SK-N-SH (cell line): Measurements from ENCODE around the gene CEACAM1. TPM values are rescaled to one million over a fixed set of nuclear protein-coding genes. Genes with fewer than 3 reads are reported as not detected.
"Not testable (repeated sequence)": the region's sequence is repeated elsewhere in the genome, so short reads cannot be mapped to it uniquely, and the experiment has no call there.

ENCODE experiments used
- CTCF ChIA-PET: fragments of 300-600, 350-600 bp; formaldehyde crosslinking; extraction: SDS; loops from one replicate; lab custom pipeline; 2021; lab: Yijun Ruan, JAX
- POLR2A ChIA-PET: fragments of 350-600 bp; sonication (Branson Sonifier 250); formaldehyde crosslinking; extraction: SDS; loops from one replicate; lab custom pipeline; 2020; ENCODE audit warnings: antibody characterized with exemption, inconsistent platforms; lab: Yijun Ruan, JAX
- DNase-seq: peaks from one replicate; pipeline ENCODE4 v3.0.0; 2012
- H2AFZ ChIP-seq: fragments of 200-600 bp; sonication (generic); 2 replicates; pipeline ENCODE4 v1.8.1; 2016; ENCODE audit warnings: antibody characterized with exemption, mild to moderate bottlenecking, low read depth
- H3F3A ChIP-seq: fragments of 200-600 bp; sonication (generic); replicated peaks from 2 replicates; pipeline ENCODE3; 2016; ENCODE audit warnings: antibody characterized with exemption, mild to moderate bottlenecking; ENCODE audit not compliant: insufficient read depth
- H3K27ac ChIP-seq, 2 experiments: fragments of 200-500 bp in 1 of 2; fragments of 200-600 bp in 1 of 2; sonication (Bioruptor generic) in 1 of 2; sonication (generic), shearing (Covaris generic) in 1 of 2; 2 replicates each; pipeline versions ENCODE4 v1.5.1 to v1.6.1; 2014 to 2016; ENCODE audit warnings: low read depth in 2 of 2, inconsistent platforms in 1 of 2, low read length in 1 of 2, mild to moderate bottlenecking in 1 of 2, mixed read lengths in 1 of 2
- H3K27me3 ChIP-seq: fragments of 200-600 bp; sonication (generic), shearing (Covaris generic); 2 replicates; pipeline ENCODE4 v1.6.1; 2016; ENCODE audit warnings: mixed run types; ENCODE audit not compliant: insufficient read depth
- H3K36me3 ChIP-seq, 2 experiments: fragments of 200-500 bp in 1 of 2; fragments of 200-600 bp in 1 of 2; sonication (Bioruptor generic) in 1 of 2; sonication (generic) in 1 of 2; replicated peaks in 1 of 2; 2 replicates each; pipeline versions ENCODE3 to v1.5.1; 2014 to 2016; ENCODE audit warnings: low read length in 1 of 2, mild to moderate bottlenecking in 1 of 2; ENCODE audit not compliant: insufficient read depth in 2 of 2, control insufficient read depth in 1 of 2
- H3K4me1 ChIP-seq, 2 experiments: fragments of 200-500 bp in 1 of 2; fragments of 200-600 bp in 1 of 2; sonication (Bioruptor generic) in 1 of 2; sonication (generic), shearing (Covaris generic) in 1 of 2; 2 replicates each; pipeline versions ENCODE4 v1.5.1 to v1.6.1; 2014 to 2016; ENCODE audit warnings: low read depth in 1 of 2, low read length in 1 of 2, mixed run types in 1 of 2; ENCODE audit not compliant: insufficient read depth in 2 of 2, control insufficient read depth in 1 of 2
- H3K4me2 ChIP-seq: fragments of 200-600 bp; sonication (generic), shearing (Covaris generic); 2 replicates; pipeline ENCODE4 v1.6.1; 2017; ENCODE audit warnings: mixed run types
- H3K4me3 ChIP-seq, 2 experiments: fragments of 200-500 bp in 1 of 2; fragments of 200-600 bp in 1 of 2; sonication (Bioruptor generic) in 1 of 2; sonication (generic), shearing (Covaris generic) in 1 of 2; 2 replicates each; pipeline versions ENCODE4 v1.5.1 to v1.8.1; 2014 to 2016; ENCODE audit warnings: low read depth in 2 of 2, inconsistent platforms in 1 of 2, low read length in 1 of 2, mild to moderate bottlenecking in 1 of 2, mixed read lengths in 1 of 2, moderate library complexity in 1 of 2
- H3K79me2 ChIP-seq: fragments of 200-600 bp; sonication (generic); 2 replicates; pipeline ENCODE4 v1.8.1; 2017; ENCODE audit warnings: mild to moderate bottlenecking; ENCODE audit not compliant: insufficient read depth
- H3K9ac ChIP-seq: fragments of 200-600 bp; sonication (generic); 2 replicates; pipeline ENCODE4 v1.6.1; 2017; ENCODE audit warnings: mixed run types
- H3K9me2 ChIP-seq: fragments of 200-600 bp; sonication (generic); 2 replicates; pipeline ENCODE4 v1.6.1; 2017; ENCODE audit warnings: mixed run types
- H3K9me3 ChIP-seq: fragments of 200-600 bp; sonication (generic); 2 replicates; pipeline ENCODE4 v1.6.1; 2017; ENCODE audit warnings: mixed run types, mild to moderate bottlenecking, moderate library complexity
- H4K20me1 ChIP-seq: fragments of 200-600 bp; sonication (generic); 2 replicates; pipeline ENCODE4 v1.6.1; 2017; ENCODE audit warnings: mild to moderate bottlenecking, mixed run types; ENCODE audit not compliant: insufficient read depth
- CTCF ChIP-seq: fragments of 200-600 bp; sonication (generic); IDR thresholded peaks from 2 replicates; pipeline ENCODE4 v1.6.1; 2017; ENCODE audit warnings: antibody characterized with exemption, mild to moderate bottlenecking, moderate library complexity
- ELF1 ChIP-seq: IDR thresholded peaks from 2 replicates; pipeline ENCODE4 v1.4.0; 2012
- FOSL2 ChIP-seq: IDR thresholded peaks from 2 replicates; pipeline ENCODE4 v1.4.0; 2012; ENCODE audit warnings: low read depth, mild to moderate bottlenecking, moderate library complexity, borderline replicate concordance
- MXI1 ChIP-seq: IDR thresholded peaks from 2 replicates; pipeline ENCODE4 v1.6.1; 2012; ENCODE audit warnings: mild to moderate bottlenecking, low read depth, low read length, improper control_type of control experiment
- NFIC ChIP-seq: IDR thresholded peaks from 2 replicates; pipeline ENCODE4 v1.4.0; 2012; ENCODE audit warnings: borderline replicate concordance
- NRF1 ChIP-seq: IDR thresholded peaks from 2 replicates; pipeline ENCODE4 v1.6.1; 2012; ENCODE audit warnings: low read depth, mild to moderate bottlenecking, low read length
- PBX3 ChIP-seq: IDR thresholded peaks from 2 replicates; pipeline ENCODE4; 2012
- RAD21 ChIP-seq: IDR thresholded peaks from 2 replicates; pipeline ENCODE4 v1.6.1; 2012; ENCODE audit warnings: mild to moderate bottlenecking, low read length
- REST ChIP-seq: IDR thresholded peaks from 2 replicates; pipeline ENCODE4 v1.6.1; 2012; ENCODE audit warnings: mild to moderate bottlenecking, low read depth, low read length, moderate library complexity
- SMC3 ChIP-seq: IDR thresholded peaks from 2 replicates; pipeline ENCODE4 v1.6.1; 2012; ENCODE audit warnings: low read depth, low read length, improper control_type of control experiment
- TAF1 ChIP-seq: IDR thresholded peaks from 2 replicates; pipeline ENCODE4 v1.6.1; 2012; ENCODE audit warnings: low read depth, mild to moderate bottlenecking, low read length, moderate library complexity, borderline replicate concordance
- TCF12 ChIP-seq: IDR thresholded peaks from 2 replicates; pipeline ENCODE4 v1.4.0; 2012
- TEAD4 ChIP-seq: IDR thresholded peaks from 2 replicates; pipeline ENCODE4 v1.4.0; 2012; ENCODE audit warnings: mild to moderate bottlenecking, borderline replicate concordance; ENCODE audit not compliant: insufficient read depth
- USF1 ChIP-seq: IDR thresholded peaks from 2 replicates; pipeline ENCODE4 v1.4.0; 2012; ENCODE audit warnings: low read depth, borderline replicate concordance
- ZBTB33 ChIP-seq: IDR thresholded peaks from 2 replicates; pipeline ENCODE4 v1.4.0; 2012; ENCODE audit warnings: low read depth, borderline replicate concordance
- WGBS: methylation state at CpG from one replicate; pipeline ENCODE4 v1.1.6; 2017; ENCODE audit warnings: low lambda C conversion rate; 5-methylcytosine and 5-hydroxymethylcytosine counted together
- polyA plus RNA-seq, 3 experiments: library from polyadenylated mRNA; depleted of rRNA; stranded (reverse); fragments of >200 nt; gene quantifications; 2 replicates each; pipeline ENCODE4 v1.2.3, GENCODE V29; 2012

Gene CEACAM1
- polyA plus RNA-seq, 1 of the 3 experiments (the other 2 are of a cell fraction) = 0.53 TPM

GRCh38 chr19:42524250-42524649, 4.0 kb downstream of the CEACAM1 start:
- Histone ChIP-seq H3K27me3 (no peaks in the 10 kb centered on the region), H3K79me2 (no peaks in the 10 kb centered on the region), H4K20me1 (no peaks in the 10 kb centered on the region)
- TF ChIP-seq NFIC (no peak), ELF1 (no peak), MXI1 (no peak), FOSL2 (no peak), SMC3 (no peak), USF1 (no peak), TEAD4 (no peak), TAF1 (no peak), CTCF (no peak), RAD21 (no peak), ZBTB33 (no peak), TCF12 (no peak), REST (no peak), NRF1 (no peak), PBX3 (no peak)
- TF ChIP-seq, all 33 proteins: peak for 0
- H2AFZ ChIP-seq = no peak overlapping the region
- H3K9ac ChIP-seq = no peak overlapping the region
- CTCF ChIA-PET = interaction anchor here (2.0 kb wide), 1 partner anchor 74 kb away, joined by 6 read pairs; no protein-coding TSS in a partner anchor
- no peak overlapping the region for H3K4me2 ChIP-seq
- no peaks in the 10 kb centered on the region for H3K36me3 ChIP-seq
- H3K27ac ChIP-seq = no peak overlapping the region
- no peaks in the 10 kb centered on the region for H3F3A ChIP-seq
- no peaks in the 10 kb centered on the region for H3K9me3 ChIP-seq
- DNase-seq = no peak
- H3K9me2 ChIP-seq = no peaks in the 10 kb centered on the region
- no peaks in the 10 kb centered on the region; a peak in 1 of 4 replicates for H3K4me1 ChIP-seq
- 60% methylated on average over 5 of the region's 5 CpGs for WGBS
- no peak overlapping the region for H3K4me3 ChIP-seq
- POLR2A ChIA-PET = no interaction called here

- H3K36me3 ChIP-seq, POLR2A ChIA-PET, H3K79me2 ChIP-seq, H3K27ac ChIP-seq, H3K27me3 ChIP-seq, CTCF ChIA-PET, H3K4me1 ChIP-seq, H3K4me2 ChIP-seq, H3K9me2 ChIP-seq, H3K4me3 ChIP-seq, H2AFZ ChIP-seq, H3K9ac ChIP-seq, H3F3A ChIP-seq, H3K9me3 ChIP-seq, H4K20me1 ChIP-seq, DNase-seq: not testable (repeated sequence)
- 64% methylated on average over 12 of the region's 12 CpGs for WGBS
These were observed 6.0 kb downstream of the CEACAM1 start for GRCh38 chr19:42522262-42522661.
